Measurements from ENCODE around the gene KLF9. TPM values are rescaled to one million over a fixed set of nuclear protein-coding genes. Genes with fewer than 3 reads are reported as not detected.
A peak's percentile ranks its signal among the peaks of the same experiment; 100 is the strongest.

KLF9 gene
- total and polyA plus RNA-seq, 2 donors (not counting 1 experiment from before 2014, with no cell fraction given) = 12.1 to 36.4 TPM

GRCh38 chr9:70405808-70406433 is 8.5 kb downstream of the KLF9 start:
- H3K27ac Mint-ChIP-seq = peak overlapping the region; percentile 88
- Histone ChIP-seq H4K20me1 (ENCODE audit: control insufficient read depth, insufficient read depth, low read length, poor library complexity, severe bottlenecking) (peaks cover 47% of the 10 kb centered on the region), H3K4me2 (replicated peaks; ENCODE audit: low read depth, low read length, poor library complexity, severe bottlenecking) (peak overlapping the region; percentile 69), H3K9me3 (ENCODE audit: control extremely low read depth in 1 of 3, control insufficient read depth in 2 of 3, insufficient read depth in 1 of 3, low read length in 2 of 3) (no peaks in the 10 kb centered on the region), H3K4me1 (ENCODE audit: control insufficient read depth in 2 of 2, insufficient read depth in 2 of 2, low read length in 2 of 2) (peaks cover 35 to 39% of the 10 kb centered on the region in 2 donors), H3K9ac (ENCODE audit: low read length) (no peak overlapping the region), H2AFZ (ENCODE audit: insufficient read depth, low read depth, low read length, poor library complexity, severe bottlenecking) (no peak overlapping the region), H3K27ac (ENCODE audit: low read length in 2 of 2) (peak overlapping the region; percentile 52 to 75), H3K36me3 (replicated peaks in 1 of 2; ENCODE audit: control extremely low read depth in 1 of 2, control insufficient read depth in 1 of 2, extremely low read depth in 1 of 2, insufficient read depth in 2 of 2, low read length in 1 of 2) (no peaks in the 10 kb centered on the region), H3K4me3 (ENCODE audit: control extremely low read depth in 1 of 5, extremely low read depth in 1 of 5, insufficient read depth in 1 of 5, low read depth in 2 of 5, low read length in 4 of 5) (no peak overlapping the region), H3K27me3 (replicated peaks in 1 of 4; ENCODE audit: control extremely low read depth in 1 of 4, control insufficient read depth in 3 of 4, insufficient read depth in 4 of 4, low read length in 3 of 4) (no peaks in the 10 kb centered on the region), H3K79me2 (ENCODE audit: control insufficient read depth, insufficient read depth, low read length) (peaks cover 93% of the 10 kb centered on the region)
- no peaks in the 10 kb centered on the region for H3K9me3 Mint-ChIP-seq (ENCODE audit: insufficient read depth)
- CTCF ChIA-PET = interaction anchor here (1.3 to 3.1 kb wide), 5 partner anchors 9 to 65 kb away, joined by 3 to 9 read pairs (median 5); partner anchors contain the start of gene KLF9
- H3K27me3 Mint-ChIP-seq = no peaks in the 10 kb centered on the region
- POLR2A ChIA-PET = interaction anchor here (0.7 to 1.0 kb wide), 2 partner anchors 13 to 33 kb away, joined by 3 read pairs; no protein-coding TSS in a partner anchor
- 80% methylated on average over 2 of the region's 3 CpGs for WGBS (ENCODE audit: insufficient coverage)
- TF ChIP-seq CTCF (IDR thresholded peaks at IDR 0.05) (no peak), EZH2 (IDR thresholded peaks at IDR 0.05; ENCODE audit: borderline replicate concordance, insufficient read depth, low read depth, low read length, poor library complexity, severe bottlenecking) (no peak)
- peaks cover 55% of the 10 kb centered on the region for H3K4me1 Mint-ChIP-seq
- peak overlapping the region; percentile 83 for H3K4me3 Mint-ChIP-seq
- DNase-seq = no peak
- ATAC-seq (ENCODE audit: low read depth) = no peak
- intact Hi-C loops (cut with micrococcal nuclease) = loop anchor here (1.0 to 2.0 kb wide), 2 partner anchors 8 to 15 kb away; no protein-coding TSS in a partner anchor

GRCh38 chr9:70404261-70404660 is 10.2 kb downstream of the KLF9 start:
- no peak overlapping the region for H2AFZ ChIP-seq (ENCODE audit: insufficient read depth, low read depth, low read length, poor library complexity, severe bottlenecking)
- no peaks in the 10 kb centered on the region for H3K27me3 ChIP-seq (replicated peaks in 1 of 4; ENCODE audit: control extremely low read depth in 1 of 4, control insufficient read depth in 3 of 4, insufficient read depth in 4 of 4, low read length in 3 of 4)
- intact Hi-C loops (cut with micrococcal nuclease) = no loop called here
- DNase-seq = no peak
- H3K4me1 Mint-ChIP-seq = peaks cover 58% of the 10 kb centered on the region
- no peak overlapping the region for H3K4me3 Mint-ChIP-seq
- TF ChIP-seq EZH2 (IDR thresholded peaks at IDR 0.05; ENCODE audit: borderline replicate concordance, insufficient read depth, low read depth, low read length, poor library complexity, severe bottlenecking) = no peak
- TF ChIP-seq CTCF (IDR thresholded peaks at IDR 0.05) = no peak
- no peak overlapping the region for H3K9ac ChIP-seq (ENCODE audit: low read length)
- peaks cover 28 to 32% of the 10 kb centered on the region in 2 donors for H3K4me1 ChIP-seq (ENCODE audit: control insufficient read depth in 2 of 2, insufficient read depth in 2 of 2, low read length in 2 of 2)
- H3K79me2 ChIP-seq (ENCODE audit: control insufficient read depth, insufficient read depth, low read length) = peaks cover 89% of the 10 kb centered on the region
- no CpG with 5 or more reads among the region's 2 CpGs for WGBS (ENCODE audit: insufficient coverage)
- POLR2A ChIA-PET = interaction anchor here (0.9 to 3.2 kb wide), 2 partner anchors 8 to 15 kb away, joined by 3 to 17 read pairs; no protein-coding TSS in a partner anchor
- no peak for ATAC-seq (ENCODE audit: low read depth)
- no peak overlapping the region for H3K4me3 ChIP-seq (ENCODE audit: control extremely low read depth in 1 of 5, extremely low read depth in 1 of 5, insufficient read depth in 1 of 5, low read depth in 2 of 5, low read length in 4 of 5)
- CTCF ChIA-PET = interaction anchor here (1.7 to 3.1 kb wide), 4 partner anchors 10 to 63 kb away, joined by 5 to 9 read pairs (median 6); partner anchors contain the start of gene KLF9
- H3K36me3 ChIP-seq (replicated peaks in 1 of 2; ENCODE audit: control extremely low read depth in 1 of 2, control insufficient read depth in 1 of 2, extremely low read depth in 1 of 2, insufficient read depth in 2 of 2, low read length in 1 of 2) = no peaks in the 10 kb centered on the region
- no peak overlapping the region for H3K4me2 ChIP-seq (replicated peaks; ENCODE audit: low read depth, low read length, poor library complexity, severe bottlenecking)
- no peaks in the 10 kb centered on the region for H3K27me3 Mint-ChIP-seq
- H3K27ac Mint-ChIP-seq = peak overlapping the region; percentile 53
- H3K27ac ChIP-seq (ENCODE audit: low read length in 2 of 2) = no peak overlapping the region
- H3K9me3 ChIP-seq (ENCODE audit: control extremely low read depth in 1 of 3, control insufficient read depth in 2 of 3, insufficient read depth in 1 of 3, low read length in 2 of 3) = no peaks in the 10 kb centered on the region
- H4K20me1 ChIP-seq (ENCODE audit: control insufficient read depth, insufficient read depth, low read length, poor library complexity, severe bottlenecking) = peaks cover 33% of the 10 kb centered on the region
- no peaks in the 10 kb centered on the region for H3K9me3 Mint-ChIP-seq (ENCODE audit: insufficient read depth)

Measured in B cell (primary cell).